B cell (primary cell): Measurements from ENCODE around the gene MMAB. TPM values are rescaled to one million over a fixed set of nuclear protein-coding genes. Genes with fewer than 3 reads are reported as not detected.

Experiments
- ATAC-seq: fragments of 200-7000 bp; cut with Tn5 transposase; one replicate; pipeline ENCODE4 v1.10.0; 2021; ENCODE audit warnings: low read depth, mild to moderate bottlenecking, moderate number of reproducible peaks, moderate library complexity
- CTCF ChIA-PET: fragments of 350-600 bp; sonication (Branson Sonifier 250); formaldehyde crosslinking; loops from one replicate; lab custom pipeline; 2021; ENCODE audit warnings: antibody characterized with exemption, inconsistent platforms; lab: Charles Lee
- POLR2A ChIA-PET: fragments of 350-600 bp; sonication (Branson Sonifier 250); formaldehyde crosslinking; loops from one replicate; lab custom pipeline; 2021; ENCODE audit warnings: antibody characterized with exemption; lab: Charles Lee
- DNase-seq: peaks from one replicate; pipeline ENCODE4 v3.0.0; 2013
- H2AFZ ChIP-seq: 2 replicates; pipeline ENCODE4 v1.6.1; 2012; ENCODE audit warnings: mild to moderate bottlenecking, low read depth, low read length; ENCODE audit not compliant: insufficient read depth, poor library complexity, severe bottlenecking
- H3K27ac ChIP-seq, 2 donors: 1 replicate in 1 of 2; 2 replicates in 1 of 2; pipeline ENCODE4 v1.5.1; 2012 to 2013; ENCODE audit warnings: low read length in 2 of 2, mild to moderate bottlenecking in 2 of 2, moderate library complexity in 1 of 2
- H3K27me3 ChIP-seq, 4 experiments: fragments of 200-600 bp in 1 of 4; sonication (generic) in 1 of 4; replicated peaks in 1 of 4; 1 replicate in 2 of 4; 2 replicates in 2 of 4; pipeline versions ENCODE4 v1.6.1 to v1.7.0; 2013 to 2016; ENCODE audit warnings: low read length in 3 of 4, mild to moderate bottlenecking in 2 of 4, mixed read lengths in 1 of 4, moderate library complexity in 1 of 4; ENCODE audit not compliant: insufficient read depth in 4 of 4, control insufficient read depth in 3 of 4; ENCODE audit errors: control extremely low read depth in 1 of 4
- H3K36me3 ChIP-seq, 2 experiments: replicated peaks in 1 of 2; 1 replicate in 1 of 2; 2 replicates in 1 of 2; pipeline versions ENCODE4 v1.6.1 to v1.7.1; 2013; ENCODE audit warnings: low read length in 1 of 2; ENCODE audit not compliant: insufficient read depth in 2 of 2, control insufficient read depth in 1 of 2; ENCODE audit errors: control extremely low read depth in 1 of 2, extremely low read depth in 1 of 2
- H3K4me1 ChIP-seq, 2 donors: fragments of 200-600 bp in 1 of 2; sonication (generic) in 1 of 2; 1 replicate in 1 of 2; 2 replicates in 1 of 2; pipeline versions ENCODE4 v1.5.1 to v1.6.1; 2013 to 2017; ENCODE audit warnings: low read length in 2 of 2; ENCODE audit not compliant: control insufficient read depth in 2 of 2, insufficient read depth in 2 of 2
- H3K4me2 ChIP-seq: replicated peaks from 2 replicates; pipeline ENCODE3; 2012; ENCODE audit warnings: mild to moderate bottlenecking, low read depth, low read length; ENCODE audit not compliant: poor library complexity, severe bottlenecking
- H3K4me3 ChIP-seq, 5 experiments: fragments of 200-600 bp in 1 of 5; sonication (generic) in 1 of 5; 1 replicate in 3 of 5; 2 replicates in 2 of 5; pipeline versions ENCODE4 v1.5.1 to v1.7.0; 2011 to 2016; ENCODE audit warnings: low read length in 4 of 5, mild to moderate bottlenecking in 4 of 5, low read depth in 2 of 5, control low read depth in 1 of 5, moderate library complexity in 1 of 5; ENCODE audit not compliant: insufficient read depth in 1 of 5; ENCODE audit errors: control extremely low read depth in 1 of 5, extremely low read depth in 1 of 5
- H3K79me2 ChIP-seq: fragments of 200-600 bp; sonication (generic); one replicate; pipeline ENCODE4 v1.6.0; 2016; ENCODE audit warnings: low read length; ENCODE audit not compliant: control insufficient read depth, insufficient read depth
- H3K9ac ChIP-seq: fragments of 200-600 bp; sonication (generic); 2 replicates; pipeline ENCODE4 v1.6.1; 2017; ENCODE audit warnings: mild to moderate bottlenecking, low read length, moderate library complexity
- H3K9me3 ChIP-seq, 3 donors: one replicate each; pipeline versions ENCODE4 v1.6.1 to v1.7.1; 2013; ENCODE audit warnings: low read length in 2 of 3; ENCODE audit not compliant: control insufficient read depth in 2 of 3, insufficient read depth in 1 of 3; ENCODE audit errors: control extremely low read depth in 1 of 3
- H4K20me1 ChIP-seq: 2 replicates; pipeline ENCODE4 v1.6.0; 2012; ENCODE audit warnings: mild to moderate bottlenecking, low read length; ENCODE audit not compliant: insufficient read depth, control insufficient read depth, poor library complexity, severe bottlenecking
- H3K27ac Mint-ChIP-seq: one replicate; pipeline ENCODE4 v1.8.0; 2021; ENCODE audit warnings: mixed read lengths
- H3K27me3 Mint-ChIP-seq: one replicate; pipeline ENCODE4 v1.8.0; 2021; ENCODE audit warnings: mixed read lengths
- H3K4me1 Mint-ChIP-seq: one replicate; pipeline ENCODE4 v1.8.0; 2021; ENCODE audit warnings: mixed read lengths
- H3K4me3 Mint-ChIP-seq: one replicate; pipeline ENCODE4 v1.8.0; 2021; ENCODE audit warnings: mixed read lengths
- H3K9me3 Mint-ChIP-seq: one replicate; pipeline ENCODE4 v1.8.0; 2022; ENCODE audit warnings: mixed read lengths; ENCODE audit not compliant: insufficient read depth
- CTCF ChIP-seq: fragments of 200-600 bp; IDR thresholded peaks from one replicate; pipeline ENCODE4 v1.8.0; 2022; ENCODE audit warnings: antibody characterized with exemption, mild to moderate bottlenecking
- EZH2 ChIP-seq: IDR thresholded peaks from 2 replicates; pipeline ENCODE4 v1.6.1; 2012; ENCODE audit warnings: borderline replicate concordance, low read depth, mild to moderate bottlenecking, moderate library complexity, low read length; ENCODE audit not compliant: insufficient read depth, poor library complexity, severe bottlenecking
- WGBS: methylation state at CpG from one replicate; pipeline ENCODE4 v1.1.5; 2013; ENCODE audit warnings: missing lambda C conversion rate; ENCODE audit not compliant: insufficient coverage; 5-methylcytosine and 5-hydroxymethylcytosine counted together
- intact Hi-C: fragments of 100-400 bp; cut with micrococcal nuclease; formaldehyde crosslinking; loops from one replicate; pipeline ENCODE4 v1.10.0; 2022
- polyA plus RNA-seq: library from polyadenylated mRNA; depleted of rRNA; stranded (reverse); fragments of >200 nt; gene quantifications from 2 replicates; pipeline ENCODE4 v1.2.3, GENCODE V29; 2012
- total RNA-seq, 2 donors: library from RNA; stranded (reverse); fragments of 120-200 nt in 1 of 2; gene quantifications; 1 replicate in 1 of 2; 2 replicates in 1 of 2; pipeline versions ENCODE4 v1.2.3 to v1.2.4, GENCODE V29; 2013 to 2022

Gene MMAB
- total and polyA plus RNA-seq, 2 donors (not counting 1 experiment from before 2014, with no cell fraction given), result 15.0 to 20.5 TPM

- Histone ChIP-seq H4K20me1 (no peaks in the 10 kb centered on the region), H3K4me2 (no peak overlapping the region), H3K79me2 (no peaks in the 10 kb centered on the region), H3K36me3 (peaks cover 0 to 4% of the 10 kb centered on the region in 2 experiments), H3K27ac (no peak overlapping the region), H3K4me1 (peaks cover 4 to 6% of the 10 kb centered on the region in 2 donors), H3K27me3 (no peaks in the 10 kb centered on the region), H3K9me3 (no peaks in the 10 kb centered on the region), H3K9ac (no peak overlapping the region), H3K4me3 (no peak overlapping the region), H2AFZ (no peak overlapping the region)
- ATAC-seq, result no peak
- ChIA-PET POLR2A (no interaction called here), CTCF (interaction anchor here (0.6 to 3.3 kb wide), 6 partner anchors 14 to 250 kb away, joined by 3 to 11 read pairs (median 3); partner anchors contain the start of genes MMAB and MVK)
- H3K27me3 Mint-ChIP-seq, result no peaks in the 10 kb centered on the region
- no peak for DNase-seq
- H3K4me1 Mint-ChIP-seq, result peaks cover 11% of the 10 kb centered on the region
- TF ChIP-seq CTCF (no peak), EZH2 (no peak)
- 6% methylated on average over 4 of the region's 10 CpGs for WGBS
- H3K9me3 Mint-ChIP-seq, result no peaks in the 10 kb centered on the region
- no peak overlapping the region for H3K4me3 Mint-ChIP-seq
- no peak overlapping the region for H3K27ac Mint-ChIP-seq
- intact Hi-C loops, result loop anchor here (5.0 kb wide), 1 partner anchor 252 kb away; no protein-coding TSS in a partner anchor
Measured at GRCh38 chr12:109595321-109595902, 22.1 kb upstream of the MMAB start.

GRCh38 chr12:109594556-109595317 is 21.4 kb upstream of the MMAB start:
- no peak overlapping the region for H3K4me2 ChIP-seq
- intact Hi-C loops, result loop anchor here (5.0 kb wide), 1 partner anchor 253 kb away; no protein-coding TSS in a partner anchor
- no peak overlapping the region for H3K27ac Mint-ChIP-seq
- no peak overlapping the region for H2AFZ ChIP-seq
- WGBS, result 94% methylated on average over 15 of the region's 15 CpGs
- DNase-seq (no peak), ATAC-seq (no peak)
- ChIA-PET CTCF (interaction anchor here (0.6 to 1.5 kb wide), 4 partner anchors 15 to 250 kb away, joined by 3 to 7 read pairs (median 3); no protein-coding TSS in a partner anchor), POLR2A (no interaction called here)
- H3K4me3 ChIP-seq, result no peak overlapping the region
- H3K27me3 ChIP-seq, result no peaks in the 10 kb centered on the region
- no peak overlapping the region for H3K27ac ChIP-seq
- H3K4me1 ChIP-seq, result peaks cover 4 to 6% of the 10 kb centered on the region in 2 donors
- H3K9ac ChIP-seq, result no peak overlapping the region
- H3K9me3 ChIP-seq, result no peaks in the 10 kb centered on the region
- peaks cover 0 to 4% of the 10 kb centered on the region in 2 experiments for H3K36me3 ChIP-seq
- no peak overlapping the region for H3K4me3 Mint-ChIP-seq
- H4K20me1 ChIP-seq, result no peaks in the 10 kb centered on the region
- TF ChIP-seq CTCF, result no peak
- TF ChIP-seq EZH2, result no peak
- no peaks in the 10 kb centered on the region for H3K9me3 Mint-ChIP-seq
- H3K4me1 Mint-ChIP-seq, result peaks cover 11% of the 10 kb centered on the region
- H3K27me3 Mint-ChIP-seq, result no peaks in the 10 kb centered on the region
- H3K79me2 ChIP-seq, result no peaks in the 10 kb centered on the region
